HuH-7 (cell line): ENCODE data around the gene TTYH1.
"Not testable (repeated sequence)": the region's sequence is repeated elsewhere in the genome, so short reads cannot be mapped to it uniquely, and the experiment has no call there.

Experiments used
- DNase-seq: peaks from one replicate; pipeline ENCODE4 v3.0.0; 2011; ENCODE audit warnings: low spot score

TTYH1 gene

GRCh38 chr19:54461210-54461609, 45.9 kb downstream of the TTYH1 start:
- DNase-seq, result no peak

- DNase-seq, result no peak
Measured at GRCh38 chr19:54461613-54462012, 46.3 kb downstream of the TTYH1 start.

DNA sequence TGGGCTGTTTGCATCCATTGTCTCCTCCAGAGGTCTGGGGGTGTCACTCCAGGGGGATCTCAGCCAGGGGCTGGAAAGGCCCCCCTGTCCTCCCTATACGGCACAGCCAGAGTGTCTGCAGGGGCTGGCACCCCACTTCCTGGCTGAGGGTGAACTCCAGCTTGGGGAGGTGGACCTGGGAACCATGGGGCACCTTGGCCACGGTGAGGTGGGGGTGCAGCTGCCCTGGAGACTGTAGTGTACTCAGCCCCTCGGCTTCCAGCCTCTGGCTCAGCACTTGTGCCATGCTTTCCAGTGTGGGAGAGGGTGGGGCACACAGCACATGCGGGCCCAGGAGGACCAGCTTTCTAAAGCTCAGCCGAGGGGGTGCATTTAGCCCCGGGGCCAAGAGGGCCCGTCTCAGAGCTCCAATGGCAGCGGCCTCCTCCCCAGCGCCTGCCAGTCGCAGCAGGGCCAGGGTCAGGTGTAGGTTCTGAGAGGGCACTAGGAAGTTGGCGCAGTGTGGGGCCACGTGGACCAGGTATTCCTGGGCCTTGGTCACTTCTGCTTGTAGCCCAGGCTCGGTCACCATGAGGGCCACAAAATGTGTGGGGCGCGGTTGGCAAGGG, 46.9 kb downstream of the TTYH1 start:
- no peak for DNase-seq

DNA sequence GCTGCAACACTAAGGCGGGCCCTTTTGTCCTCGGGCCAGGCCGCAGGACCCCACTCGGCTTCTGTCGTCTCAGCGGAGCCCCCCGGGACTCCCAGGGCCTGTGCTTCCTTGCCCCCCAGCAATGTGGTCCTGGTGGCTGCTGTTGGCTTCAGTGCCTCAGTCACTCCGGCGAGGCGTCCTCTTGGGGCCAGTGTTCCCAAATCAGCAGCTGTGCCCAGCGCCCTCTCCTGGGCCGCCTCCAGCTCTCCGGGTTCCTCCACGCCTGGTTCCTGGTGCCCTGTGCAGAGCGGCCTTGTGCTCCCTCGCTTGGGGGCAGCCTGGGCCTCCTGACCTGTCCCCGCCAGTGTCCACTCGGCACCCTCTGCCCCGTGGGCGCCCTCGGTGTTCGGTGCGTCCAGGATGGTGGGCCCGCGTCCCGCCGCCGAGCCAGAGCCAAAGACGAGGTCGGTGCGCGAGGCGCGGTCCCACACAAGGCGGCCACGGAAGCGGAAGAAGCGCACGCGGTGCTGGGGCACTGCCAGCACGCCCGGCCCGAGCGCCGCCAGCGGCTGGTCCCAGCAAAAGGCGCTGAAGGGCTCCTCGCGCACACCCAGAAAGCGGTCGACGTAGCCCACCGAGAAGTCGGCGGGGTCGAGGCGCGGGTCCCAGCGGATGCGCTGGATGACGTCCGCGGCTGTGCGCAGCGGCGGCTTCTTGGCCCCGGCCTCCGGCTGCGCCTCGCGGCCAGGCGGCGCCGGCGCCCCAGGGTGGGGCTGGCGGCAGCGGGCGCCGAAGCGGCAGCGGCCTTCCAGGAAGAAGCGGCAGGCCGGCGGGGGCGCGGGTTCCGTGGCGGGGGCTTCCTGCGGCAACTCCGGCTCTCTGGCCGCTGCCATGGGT, 47.6 kb downstream of the TTYH1 start:
- DNase-seq, result peak; percentile 0

DNA sequence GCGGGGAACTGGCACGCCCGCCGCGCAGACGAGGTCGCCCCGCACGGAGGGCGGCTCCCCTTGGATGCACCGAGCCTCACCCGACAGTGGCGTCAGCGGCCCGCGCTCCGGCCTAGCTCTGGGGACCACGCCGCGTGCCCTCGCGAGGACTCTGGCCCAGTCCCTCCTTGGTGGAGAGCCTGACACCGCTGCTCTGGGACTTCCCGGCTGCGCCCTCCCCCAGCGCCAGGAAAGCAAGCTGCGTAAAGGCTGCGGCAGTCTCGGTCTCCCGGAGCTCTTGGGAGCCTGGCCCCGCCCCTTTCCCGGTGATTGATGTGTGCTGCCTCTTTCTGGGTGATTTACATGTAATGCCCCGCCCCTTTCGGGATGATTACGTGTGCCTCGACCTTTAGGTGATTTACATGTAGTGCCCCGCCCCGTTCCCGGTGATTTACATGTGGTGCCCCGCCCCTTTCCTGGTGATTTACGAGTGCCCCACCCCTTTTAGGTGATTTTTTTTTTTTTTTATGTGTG, 48.3 kb downstream of the TTYH1 start, which contains the start of gene LENG9:
LENG9 (minus strand) TSS at position 248 of the 513 bp plus-strand sequence. CDS start 252 bp downstream, outside the sequence.
- DNase-seq, result peak; percentile 66

- DNase-seq, result peak; percentile 75
Measured at GRCh38 chr19:54464044-54464629, 48.9 kb downstream of the TTYH1 start.

DNA sequence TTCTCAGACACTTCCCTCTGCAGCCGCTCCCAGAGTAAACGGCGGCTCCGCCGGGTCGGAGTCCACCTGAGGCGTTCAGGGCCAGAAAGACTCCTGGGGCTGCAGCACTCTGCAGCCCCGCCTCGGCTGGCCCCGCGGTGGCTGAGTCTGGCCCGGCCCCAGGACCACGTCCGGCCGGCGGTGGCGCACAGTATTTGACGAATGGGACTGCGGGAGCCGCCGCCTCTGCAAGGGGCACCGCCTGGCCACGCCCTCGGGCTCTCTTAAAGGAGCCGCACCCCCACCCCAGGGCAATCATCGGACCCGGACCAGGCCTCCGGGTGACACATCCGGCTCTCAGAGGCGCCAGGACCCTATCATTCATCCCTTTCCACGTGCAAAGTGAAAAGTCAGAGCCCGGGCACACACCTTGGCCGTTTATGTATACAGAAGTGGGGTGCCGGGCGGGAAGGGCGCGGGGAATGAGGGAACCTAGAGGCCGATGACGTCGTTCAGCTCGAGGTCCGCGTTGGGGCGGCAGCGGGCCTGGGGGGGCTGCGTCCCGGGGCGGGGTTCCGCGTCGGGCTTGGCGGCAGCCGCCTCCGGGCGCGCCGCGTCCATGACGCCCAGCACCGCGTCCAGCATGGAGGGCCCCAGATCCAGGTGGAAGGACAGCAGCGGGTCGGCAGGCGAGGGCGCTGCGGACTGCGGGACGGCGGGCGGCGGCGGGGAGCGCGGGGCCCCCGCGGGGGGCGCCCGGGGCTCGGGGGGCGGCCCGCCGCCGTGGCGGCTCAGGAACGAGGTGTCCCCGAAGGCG, 49.6 kb downstream of the TTYH1 start:
- DNase-seq, result peak; percentile 95

GRCh38 chr19:54465426-54466109, 50.3 kb downstream of the TTYH1 start:
- no peak for DNase-seq

GRCh38 chr19:54466110-54466480, 50.8 kb downstream of the TTYH1 start:
- DNase-seq, result not testable (repeated sequence)

- DNase-seq, result no peak
Measured at GRCh38 chr19:54469496-54469934, 54.3 kb downstream of the TTYH1 start.

- DNase-seq, result no peak
Measured at GRCh38 chr19:54470276-54470887, 55.1 kb downstream of the TTYH1 start.

- DNase-seq, result no peak
Measured at GRCh38 chr19:54470991-54471782, 55.9 kb downstream of the TTYH1 start.

GRCh38 chr19:54473071-54473891, 58.0 kb downstream of the TTYH1 start, which contains the start of gene CDC42EP5:
TSS of gene CDC42EP5 (minus strand) at chr19:54473296. CDS start at chr19:54465547, 7,749 bp downstream.
- no peak for DNase-seq

- no peak for DNase-seq
Measured at GRCh38 chr19:54473892-54474372, 58.7 kb downstream of the TTYH1 start.

DNA sequence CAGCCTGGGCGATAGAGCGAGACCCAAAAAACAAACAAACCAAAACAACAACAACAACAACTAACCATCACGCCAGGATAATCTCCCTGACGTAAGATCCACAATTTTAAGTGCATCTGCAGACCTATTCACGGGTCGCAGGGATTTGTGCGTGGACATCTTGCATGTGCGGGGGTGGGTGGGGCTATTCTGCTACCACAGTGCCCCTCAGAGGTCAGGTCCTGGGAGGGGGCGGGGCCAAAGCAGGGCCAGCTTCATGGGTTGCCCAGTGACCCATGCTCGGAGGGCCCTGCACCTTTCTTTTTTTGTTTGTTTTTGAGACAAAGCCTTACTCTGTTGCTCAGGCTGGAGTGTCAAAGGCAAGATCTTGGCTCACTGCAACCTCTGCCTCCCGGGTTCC, 60.4 kb downstream of the TTYH1 start:
- DNase-seq, result no peak

GRCh38 chr19:54477650-54478049, 62.4 kb downstream of the TTYH1 start:
- no peak for DNase-seq

DNA sequence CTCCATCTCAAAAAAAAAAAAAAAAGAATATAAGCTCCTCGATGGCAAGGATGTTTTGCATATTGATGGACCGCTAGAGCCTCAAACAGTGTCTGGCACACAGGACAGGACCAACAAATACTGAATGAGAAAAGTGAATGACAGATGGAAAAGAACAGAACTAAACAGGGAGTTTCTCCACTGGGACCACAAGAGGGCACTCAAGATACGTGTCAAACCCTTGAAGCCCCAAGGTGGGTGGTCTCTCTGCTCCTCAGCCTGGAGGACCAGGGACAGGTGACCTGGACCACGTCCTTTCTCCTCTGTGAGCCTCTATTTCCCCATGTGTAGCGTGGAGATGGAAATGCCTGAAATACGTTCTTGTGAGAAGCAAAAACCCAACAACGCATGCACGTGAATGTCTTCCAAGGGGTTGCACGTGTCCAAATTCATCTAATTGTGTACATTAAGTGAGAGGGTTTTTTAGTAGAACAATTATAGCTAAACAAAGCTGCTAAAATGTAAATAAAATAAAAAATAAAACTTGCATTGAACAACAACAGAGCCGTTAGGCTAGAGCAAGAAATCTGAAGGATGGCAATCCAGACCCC, 63.5 kb downstream of the TTYH1 start:
- no peak for DNase-seq

GRCh38 chr19:54480051-54480450, 64.8 kb downstream of the TTYH1 start:
- DNase-seq, result no peak
